NB4 (cell line): ENCODE data around the gene CDC16.
A peak's percentile ranks its signal among the peaks of the same experiment; 100 is the strongest.

Source experiments
- DNase-seq: peaks from one replicate; pipeline ENCODE4 v3.0.0; 2010; ENCODE audit warnings: low read depth
- H3K4me3 ChIP-seq: one replicate; pipeline ENCODE4 v1.5.1; 2011; ENCODE audit warnings: mild to moderate bottlenecking, low read depth, low read length, moderate library complexity
- MYC ChIP-seq: IDR thresholded peaks from 2 replicates; pipeline ENCODE4 v1.6.1; 2011; ENCODE audit warnings: low read depth, low read length
- POLR2A ChIP-seq: IDR thresholded peaks from 2 replicates; pipeline ENCODE4 v1.6.1; 2011; ENCODE audit warnings: mild to moderate bottlenecking; ENCODE audit not compliant: insufficient read length; ENCODE audit errors: extremely low read depth
- TF ChIP-seq, protein P1 (sequence below): IDR thresholded peaks from 2 replicates; pipeline ENCODE4 v1.6.1; 2011; ENCODE audit warnings: low read depth, low read length
- TF ChIP-seq, protein P2 (sequence below): IDR thresholded peaks from one replicate; pipeline ENCODE4 v1.5.1; 2012; ENCODE audit warnings: low read depth, low read length

CDC16 gene

DNA sequence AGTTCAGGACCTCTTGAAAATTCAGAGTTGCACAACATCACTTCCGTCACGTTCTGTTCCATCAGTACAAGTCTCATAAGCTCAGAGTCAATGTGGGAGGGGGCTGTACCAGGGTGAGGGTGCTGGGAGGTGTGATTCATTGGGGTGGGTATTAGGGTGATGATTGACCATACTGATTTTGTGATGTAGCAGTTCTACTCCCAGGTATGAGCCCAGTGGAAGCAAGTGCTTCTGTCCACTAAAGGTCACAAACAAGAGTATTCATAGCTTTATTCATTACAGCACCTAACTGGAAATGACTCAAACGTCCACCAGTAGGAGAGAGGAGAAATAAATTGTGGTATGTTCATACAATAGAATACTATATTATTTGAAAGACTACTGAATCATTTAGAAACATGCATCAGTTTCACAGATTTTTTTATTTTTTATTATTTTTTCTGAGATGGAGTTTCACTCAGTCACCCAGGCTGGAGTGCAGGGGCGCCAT lies 34.6 kb downstream of the CDC16 start:
- DNase-seq: no peak
- no peak overlapping the region for H3K4me3 ChIP-seq

DNA sequence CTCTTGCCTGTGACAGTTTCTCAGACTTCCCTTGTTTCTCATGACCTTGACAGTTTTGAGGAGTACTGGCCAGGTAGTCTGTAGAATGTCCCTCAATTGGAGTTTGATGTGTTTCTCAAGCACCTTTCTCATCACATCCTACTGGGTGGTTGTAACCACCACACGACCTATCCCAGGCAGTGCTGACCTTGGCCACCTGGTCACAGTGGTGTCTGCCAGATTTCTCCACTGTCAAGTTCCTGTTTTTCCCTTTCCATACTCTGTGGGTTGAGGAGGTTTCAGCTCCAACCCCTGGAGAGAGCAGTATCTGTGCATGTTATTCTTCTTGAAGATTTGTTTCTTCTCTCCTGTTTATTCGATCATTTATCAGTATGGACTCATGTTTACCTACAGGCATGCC lies 38.3 kb downstream of the CDC16 start:
- TF ChIP-seq POLR2A: no peak
- TF ChIP-seq, protein P1, sequence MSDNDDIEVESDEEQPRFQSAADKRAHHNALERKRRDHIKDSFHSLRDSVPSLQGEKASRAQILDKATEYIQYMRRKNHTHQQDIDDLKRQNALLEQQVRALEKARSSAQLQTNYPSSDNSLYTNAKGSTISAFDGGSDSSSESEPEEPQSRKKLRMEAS: no peak
- TF ChIP-seq, protein P2, sequence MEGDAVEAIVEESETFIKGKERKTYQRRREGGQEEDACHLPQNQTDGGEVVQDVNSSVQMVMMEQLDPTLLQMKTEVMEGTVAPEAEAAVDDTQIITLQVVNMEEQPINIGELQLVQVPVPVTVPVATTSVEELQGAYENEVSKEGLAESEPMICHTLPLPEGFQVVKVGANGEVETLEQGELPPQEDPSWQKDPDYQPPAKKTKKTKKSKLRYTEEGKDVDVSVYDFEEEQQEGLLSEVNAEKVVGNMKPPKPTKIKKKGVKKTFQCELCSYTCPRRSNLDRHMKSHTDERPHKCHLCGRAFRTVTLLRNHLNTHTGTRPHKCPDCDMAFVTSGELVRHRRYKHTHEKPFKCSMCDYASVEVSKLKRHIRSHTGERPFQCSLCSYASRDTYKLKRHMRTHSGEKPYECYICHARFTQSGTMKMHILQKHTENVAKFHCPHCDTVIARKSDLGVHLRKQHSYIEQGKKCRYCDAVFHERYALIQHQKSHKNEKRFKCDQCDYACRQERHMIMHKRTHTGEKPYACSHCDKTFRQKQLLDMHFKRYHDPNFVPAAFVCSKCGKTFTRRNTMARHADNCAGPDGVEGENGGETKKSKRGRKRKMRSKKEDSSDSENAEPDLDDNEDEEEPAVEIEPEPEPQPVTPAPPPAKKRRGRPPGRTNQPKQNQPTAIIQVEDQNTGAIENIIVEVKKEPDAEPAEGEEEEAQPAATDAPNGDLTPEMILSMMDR: no peak
- no peak for TF ChIP-seq MYC
- no peak overlapping the region for H3K4me3 ChIP-seq
- peak; percentile 14 for DNase-seq

More for the DNA sequence above, 34.6 kb downstream of the CDC16 start:
- no peak for TF ChIP-seq MYC
- TF ChIP-seq, protein P2: no peak

DNA sequence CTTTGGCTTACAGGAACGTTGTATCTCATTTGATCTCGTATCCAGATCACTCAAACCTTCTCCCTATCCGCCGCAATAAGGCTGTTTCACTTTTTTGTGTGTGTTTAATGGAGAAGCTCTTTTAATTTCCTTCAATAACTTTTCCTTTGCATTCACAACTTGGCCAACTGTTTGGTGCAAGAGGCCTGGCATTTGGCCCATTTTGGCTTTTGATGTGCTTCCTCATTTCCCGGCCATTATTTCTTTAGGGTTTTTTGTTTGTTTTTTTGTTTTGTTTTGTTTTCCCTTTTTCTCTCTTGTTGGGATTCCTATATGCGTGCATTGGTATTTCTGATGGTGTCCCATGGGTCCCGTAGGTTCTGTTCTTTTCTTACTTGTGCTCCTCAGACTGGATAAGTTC lies 40.6 kb downstream of the CDC16 start:
- DNase-seq: no peak
- TF ChIP-seq, protein P2: no peak
- TF ChIP-seq POLR2A: no peak
- TF ChIP-seq, protein P1: no peak
- no peak for TF ChIP-seq MYC
- H3K4me3 ChIP-seq: no peak overlapping the region

DNA sequence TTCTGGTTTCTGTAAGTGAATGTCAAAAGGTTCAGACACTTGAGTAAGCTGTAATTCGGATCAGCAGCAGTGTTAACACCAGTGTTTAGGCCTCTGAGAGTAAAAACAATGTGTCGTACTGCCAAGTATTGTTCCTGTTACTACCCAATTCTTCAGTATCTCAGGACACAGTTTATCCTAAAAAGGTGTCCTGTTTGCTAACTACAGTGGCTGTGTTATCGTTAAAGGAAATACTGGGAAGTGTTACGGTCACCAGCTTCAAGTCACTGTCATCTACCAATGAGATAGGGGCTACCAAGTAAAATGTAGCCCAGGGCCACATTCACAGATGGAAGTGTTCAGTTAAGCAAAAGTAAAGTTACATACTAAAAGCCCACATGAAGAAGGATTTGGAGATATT lies 44.4 kb downstream of the CDC16 start:
- no peak overlapping the region for H3K4me3 ChIP-seq
- DNase-seq: no peak

DNA sequence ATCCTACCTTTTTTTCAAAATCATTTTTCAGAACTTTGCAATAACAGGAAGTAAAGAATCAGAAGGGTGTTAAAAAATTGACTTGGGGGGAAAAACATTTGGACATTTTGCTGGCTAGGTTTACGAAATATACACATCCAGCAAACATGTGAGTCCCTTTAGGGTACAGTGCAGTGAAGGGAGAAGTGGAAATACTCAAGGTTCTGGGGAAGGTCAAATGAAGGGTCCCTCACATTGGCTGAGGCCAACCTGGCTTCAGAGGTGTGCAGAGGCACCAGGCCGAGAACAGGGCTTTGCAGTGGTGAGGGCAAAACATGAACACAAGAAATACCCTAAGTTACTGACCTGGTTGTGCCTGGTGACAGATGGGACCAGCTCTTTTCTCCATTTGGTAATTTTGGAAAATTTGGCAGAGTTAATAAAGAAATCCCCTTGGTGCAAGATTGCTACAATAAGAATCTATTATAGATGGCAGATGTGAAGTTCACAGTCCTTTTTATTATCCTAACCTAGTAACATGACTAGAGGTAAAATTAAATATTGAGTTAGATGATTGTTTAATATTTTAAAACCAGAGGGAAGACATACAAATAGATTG lies 45.2 kb downstream of the CDC16 start:
- peak; percentile 50 for DNase-seq
- peak overlapping the region; percentile 65 for H3K4me3 ChIP-seq
- TF ChIP-seq, protein P1: no peak
- TF ChIP-seq, protein P2: no peak
- TF ChIP-seq POLR2A (no peak), MYC (no peak)

More for the DNA sequence above, 44.4 kb downstream of the CDC16 start:
- no peak for TF ChIP-seq POLR2A
- TF ChIP-seq, protein P1: no peak
- TF ChIP-seq MYC: no peak
- TF ChIP-seq, protein P2: no peak

DNA sequence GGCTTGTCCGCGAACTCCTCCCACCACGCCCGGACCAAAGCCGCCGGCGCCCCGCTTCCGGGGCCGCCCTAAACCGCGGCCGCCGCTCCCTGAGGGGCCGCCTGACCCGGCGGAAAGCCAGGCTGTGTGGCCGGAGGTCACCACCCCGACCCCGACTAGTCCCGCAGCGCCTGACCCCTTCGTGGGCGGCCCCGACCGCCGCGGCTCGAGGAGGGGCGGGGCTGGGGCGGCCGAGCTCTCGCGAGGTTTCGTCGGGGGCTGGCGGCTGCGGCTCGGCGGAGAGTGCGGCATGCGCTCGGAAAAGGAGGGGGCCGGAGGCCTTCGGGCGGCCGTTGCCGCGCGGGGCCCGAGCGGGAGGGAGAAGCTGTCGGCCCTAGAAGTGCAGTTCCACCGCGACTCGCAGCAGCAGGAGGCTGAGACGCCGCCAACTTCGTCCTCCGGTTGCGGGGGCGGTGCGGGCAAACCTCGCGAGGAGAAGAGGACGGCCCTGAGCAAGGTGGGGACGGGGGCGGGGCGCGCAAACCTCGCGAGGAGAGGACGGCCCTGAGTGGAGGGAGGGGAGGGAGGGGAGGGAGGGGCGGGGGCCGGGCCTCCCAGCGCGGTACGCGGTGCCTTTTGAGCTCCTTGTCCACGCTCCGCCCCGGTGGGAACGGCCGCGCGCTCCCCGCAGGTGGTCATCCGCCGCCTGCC lies 46.8 kb downstream of the CDC16 start, which contains the start of gene UPF3A:
UPF3A (plus strand) TSS at position 251 of the 690 bp plus-strand sequence; CDS start at position 290, 39 bp downstream.
- peak; percentile 96 for DNase-seq
- TF ChIP-seq POLR2A (peak; percentile 66), MYC (peak; percentile 6)
- TF ChIP-seq, protein P1: no peak; the same call in none of the 2 replicates
- TF ChIP-seq, protein P2: no peak
- H3K4me3 ChIP-seq: peak within 1 kb of the TSS; percentile 79
